ENCODE measurements around the gene GFRA1. TPM values are rescaled to one million over a fixed set of nuclear protein-coding genes. Genes with fewer than 3 reads are reported as not detected.
"Not testable (repeated sequence)": the region's sequence is repeated elsewhere in the genome, so short reads cannot be mapped to it uniquely, and the experiment has no call there.

GFRA1 gene
- total RNA-seq, 1 donor from 2014 or later = 18.5 TPM

DNA sequence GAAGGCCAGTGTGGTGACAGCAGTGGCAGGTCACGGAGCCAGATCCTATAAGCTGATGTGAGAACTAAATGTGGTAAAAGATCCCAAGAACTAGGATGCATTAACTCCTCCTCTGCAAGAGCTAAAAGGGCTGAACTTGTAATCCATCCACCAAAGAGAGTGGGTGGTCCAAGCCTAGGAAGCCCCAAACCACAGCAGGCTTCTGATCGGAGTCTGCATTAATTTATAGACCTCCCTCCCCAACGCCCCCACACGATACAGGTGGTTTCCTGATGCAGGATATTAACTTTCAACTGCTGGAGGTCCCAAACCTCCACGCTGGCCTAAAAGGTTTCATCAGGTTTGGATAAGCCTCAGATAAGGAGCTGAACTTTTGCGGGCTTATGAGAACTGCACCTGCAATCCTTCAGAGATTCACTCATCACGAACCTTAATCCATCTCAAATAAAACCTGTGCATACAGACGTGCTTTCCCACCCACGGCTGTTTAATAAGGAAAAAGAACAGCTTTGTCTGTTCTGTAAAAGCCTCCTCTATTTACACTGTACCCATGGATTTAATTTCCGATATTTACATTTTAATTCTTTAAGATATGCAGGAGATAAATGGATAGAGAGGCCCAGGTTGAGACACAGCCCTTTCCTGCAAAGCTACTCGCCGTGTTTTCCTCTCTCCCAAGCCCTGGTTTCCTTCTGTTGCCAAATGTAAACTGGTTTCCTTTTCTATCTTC, 74.9 kb downstream of the GFRA1 start:
- DNase-seq (ENCODE audit: low read depth in 2 of 2) = no peak

- DNase-seq (ENCODE audit: low read depth in 2 of 2) = no peak
These were observed 77.4 kb downstream of the GFRA1 start for GRCh38 chr10:116195583-116195982.

DNA sequence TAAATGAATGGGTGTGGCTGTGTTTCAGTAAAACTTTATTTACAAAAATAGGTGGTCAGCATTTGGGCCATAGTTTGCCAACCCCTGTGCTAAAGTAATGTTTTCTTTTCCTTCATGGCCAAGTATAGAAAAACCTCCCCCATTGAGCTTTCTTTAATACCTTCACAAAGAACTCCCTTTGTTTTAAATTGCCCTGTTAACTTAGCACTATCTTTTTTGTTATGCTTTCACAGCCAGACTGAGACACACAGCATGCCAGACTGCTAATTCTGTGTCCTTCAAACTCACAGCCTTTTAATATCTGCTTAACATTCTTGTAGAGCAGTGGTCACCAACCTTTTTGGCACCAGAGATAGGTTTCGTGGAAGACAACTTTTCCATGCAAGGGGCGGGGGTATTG, 78.0 kb downstream of the GFRA1 start:
- DNase-seq (ENCODE audit: low read depth in 2 of 2) = no peak

- no peak for DNase-seq (ENCODE audit: low read depth in 2 of 2)
These were observed 78.9 kb downstream of the GFRA1 start for GRCh38 chr10:116194061-116194460.

GRCh38 chr10:116190883-116191282, 82.1 kb downstream of the GFRA1 start:
- no peak for DNase-seq (ENCODE audit: low read depth in 2 of 2)

- DNase-seq (ENCODE audit: low read depth in 2 of 2) = no peak
These were observed 86.7 kb downstream of the GFRA1 start for GRCh38 chr10:116186273-116186672.

- DNase-seq (ENCODE audit: low read depth in 2 of 2) = no peak
These were observed 87.7 kb downstream of the GFRA1 start for GRCh38 chr10:116185199-116185867.

DNA sequence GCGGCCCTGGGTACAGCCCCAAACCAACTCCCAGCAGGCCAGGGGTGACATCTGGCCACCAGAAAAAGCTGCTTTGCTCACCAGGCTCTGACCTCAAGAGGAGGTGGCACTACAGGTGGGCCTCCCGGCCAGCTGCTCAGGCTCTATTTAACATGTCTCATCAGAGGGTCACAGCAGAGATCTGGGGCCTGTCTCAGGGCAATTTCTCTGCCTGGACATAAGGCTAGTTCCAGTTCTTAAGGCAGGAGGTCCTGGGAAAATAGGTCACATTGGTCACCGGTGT, 88.6 kb downstream of the GFRA1 start:
- no peak for DNase-seq (ENCODE audit: low read depth in 2 of 2)

DNA sequence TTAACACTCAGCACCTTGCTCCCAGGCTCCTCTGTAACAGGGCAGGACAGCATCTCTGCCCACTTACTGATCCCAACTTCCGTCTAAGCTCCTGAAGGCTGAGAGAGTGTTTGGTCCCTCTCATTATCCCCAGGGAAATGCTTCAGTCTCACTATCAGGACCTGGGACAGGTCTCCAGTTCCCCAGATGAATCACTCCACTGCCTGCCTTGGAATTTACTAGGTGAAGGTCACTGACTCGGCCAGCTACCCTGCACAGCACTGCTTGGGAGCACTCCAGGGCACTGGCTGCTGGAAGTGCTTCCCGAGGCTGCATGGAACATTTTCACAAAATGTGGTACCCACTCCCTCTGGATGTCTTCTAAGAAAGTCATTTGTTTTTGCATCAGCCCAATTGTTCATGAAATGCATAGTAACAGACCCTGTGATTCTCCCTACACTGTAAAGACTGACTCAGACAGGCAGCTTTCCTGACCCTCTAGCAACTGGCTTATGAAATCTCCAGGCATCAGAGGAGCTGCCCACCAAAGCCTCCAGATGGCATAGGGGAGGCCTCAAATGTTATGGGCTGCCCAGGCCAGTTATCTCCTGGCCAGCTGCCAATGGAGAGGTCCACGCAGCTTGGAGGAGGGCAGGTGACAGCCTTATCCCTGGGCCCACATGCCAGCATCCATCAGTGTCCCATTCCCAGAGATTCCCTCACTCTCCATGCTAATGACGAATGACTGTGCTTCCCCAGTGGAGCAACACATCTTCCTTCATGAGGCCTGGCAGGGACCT, 89.1 kb downstream of the GFRA1 start:
- peak in 1 of 2 donors; percentile 4 for DNase-seq (ENCODE audit: low read depth in 2 of 2)

GRCh38 chr10:116182426-116182825, 90.6 kb downstream of the GFRA1 start:
- DNase-seq (ENCODE audit: low read depth in 2 of 2) = no peak

DNA sequence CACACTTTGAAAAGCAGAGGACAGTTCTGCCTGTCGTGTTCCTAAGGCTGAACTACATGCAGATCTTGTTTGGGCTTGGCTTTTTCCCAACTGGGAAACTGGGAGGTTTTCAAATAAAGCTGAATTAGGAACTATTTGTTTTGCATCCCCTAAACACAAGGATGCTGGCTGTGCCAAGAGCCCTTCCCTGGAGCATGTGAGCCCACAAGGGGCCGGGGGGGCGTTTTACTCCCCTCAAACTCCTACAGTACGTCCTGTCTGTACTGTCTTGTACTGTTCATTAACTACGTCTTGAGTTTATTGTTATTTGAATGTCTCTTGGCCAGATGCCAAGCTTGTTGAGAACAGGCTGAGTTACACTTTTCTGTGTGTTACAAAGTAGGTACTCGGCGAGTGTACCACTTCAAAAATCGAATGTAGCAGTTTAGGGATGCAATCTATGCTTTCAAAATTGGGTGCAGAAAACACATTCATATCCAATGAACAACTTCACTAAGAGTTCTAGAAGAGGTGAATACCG, 94.9 kb downstream of the GFRA1 start:
- no peak for DNase-seq (ENCODE audit: low read depth in 2 of 2)

DNA sequence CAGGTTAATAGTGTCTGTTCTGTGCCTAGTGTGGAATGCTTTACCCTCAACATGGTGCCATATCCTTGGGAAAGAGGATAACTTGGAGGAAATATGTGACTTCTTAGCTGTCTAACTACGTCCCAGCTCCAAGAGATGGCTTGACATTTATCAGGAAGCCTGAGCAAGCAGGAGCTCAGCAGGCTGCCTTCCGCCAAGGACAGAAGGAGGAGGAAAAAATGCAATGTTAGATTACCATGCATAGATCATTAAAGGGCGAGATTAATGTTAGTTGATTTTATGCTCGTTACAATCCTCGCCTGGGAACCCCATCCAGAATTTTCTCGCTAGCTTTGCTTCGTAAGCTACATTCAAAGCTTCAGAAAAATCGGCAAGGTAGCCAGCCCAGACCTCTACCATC, 97.8 kb downstream of the GFRA1 start:
- no peak for DNase-seq (ENCODE audit: low read depth in 2 of 2)

GRCh38 chr10:116171505-116171904, 101.5 kb downstream of the GFRA1 start:
- no peak for DNase-seq (ENCODE audit: low read depth in 2 of 2)

- DNase-seq (ENCODE audit: low read depth in 2 of 2) = no peak
These were observed 102.2 kb downstream of the GFRA1 start for GRCh38 chr10:116170815-116171250.

DNA sequence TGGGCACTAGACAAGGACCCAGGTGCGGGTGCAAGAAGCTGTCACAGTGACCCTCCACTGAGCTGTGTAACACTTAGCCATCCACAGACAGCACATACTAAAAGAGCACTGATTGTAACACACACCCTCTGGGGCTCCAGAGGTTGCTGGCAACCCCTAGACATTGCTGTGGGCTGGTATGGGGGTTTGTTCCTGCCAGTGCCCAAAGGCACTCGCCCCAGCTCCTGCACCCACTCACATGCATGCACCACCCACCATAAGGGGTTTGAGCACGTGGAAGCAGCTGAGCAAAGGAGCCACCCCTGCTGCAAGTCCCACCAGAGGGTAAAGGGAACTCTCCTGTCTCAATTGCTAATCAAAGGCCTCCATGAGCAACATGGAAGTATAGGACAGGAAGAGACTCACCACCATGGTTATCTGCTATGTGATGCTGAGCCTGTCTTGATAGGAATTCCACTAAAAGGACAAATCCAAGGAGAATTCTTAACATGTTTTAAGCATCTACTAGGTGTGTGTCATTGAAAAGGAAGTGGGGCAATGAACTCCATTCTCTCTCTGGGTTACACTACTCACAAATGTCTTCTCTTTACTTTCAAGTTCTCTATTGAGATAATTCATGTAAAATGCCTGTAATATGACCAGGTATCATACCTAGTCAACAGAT, 103.1 kb downstream of the GFRA1 start:
- no peak for DNase-seq (ENCODE audit: low read depth in 2 of 2)

DNA sequence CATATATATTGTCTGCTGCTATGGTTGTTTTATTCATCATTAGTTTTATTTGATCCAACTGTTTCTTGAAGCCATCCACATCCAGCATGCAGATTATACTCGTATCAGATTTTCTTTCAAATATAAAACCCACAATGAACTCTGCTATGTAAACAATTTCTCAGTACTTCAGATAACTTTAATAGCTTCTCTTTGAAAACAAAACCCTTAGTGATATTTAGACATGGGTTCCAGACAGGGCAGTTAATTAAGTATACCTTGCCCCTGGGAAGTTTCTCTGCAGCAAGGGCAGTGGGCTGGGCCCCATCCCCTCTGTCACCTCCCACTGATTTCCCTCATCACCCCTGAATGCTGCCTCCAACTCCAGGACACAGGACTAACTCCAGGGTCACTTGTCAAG, 104.3 kb downstream of the GFRA1 start:
- DNase-seq (ENCODE audit: low read depth in 2 of 2) = no peak

- DNase-seq (ENCODE audit: low read depth in 2 of 2) = no peak
These were observed 104.7 kb downstream of the GFRA1 start for GRCh38 chr10:116168329-116168728.

DNA sequence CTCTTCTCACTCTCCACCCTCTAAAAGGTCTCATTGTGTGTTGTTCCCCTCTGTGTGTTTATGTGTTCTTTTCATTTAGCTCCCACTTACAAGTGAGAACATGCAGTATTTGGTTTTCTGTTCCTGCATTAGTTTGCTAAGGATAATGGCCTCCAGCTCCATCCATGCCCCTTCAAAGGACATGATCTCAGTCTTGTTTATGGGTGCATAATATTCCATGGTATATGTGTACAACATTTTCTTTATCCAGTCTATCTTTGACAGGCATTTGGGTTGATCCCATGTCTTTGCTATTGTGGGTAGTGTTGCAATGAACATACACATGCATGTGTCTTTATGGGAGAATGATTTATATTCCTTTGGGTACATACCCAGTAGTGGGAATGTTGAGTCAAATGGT, 107.1 kb downstream of the GFRA1 start:
- not testable (repeated sequence) for DNase-seq (ENCODE audit: low read depth in 2 of 2)

DNA sequence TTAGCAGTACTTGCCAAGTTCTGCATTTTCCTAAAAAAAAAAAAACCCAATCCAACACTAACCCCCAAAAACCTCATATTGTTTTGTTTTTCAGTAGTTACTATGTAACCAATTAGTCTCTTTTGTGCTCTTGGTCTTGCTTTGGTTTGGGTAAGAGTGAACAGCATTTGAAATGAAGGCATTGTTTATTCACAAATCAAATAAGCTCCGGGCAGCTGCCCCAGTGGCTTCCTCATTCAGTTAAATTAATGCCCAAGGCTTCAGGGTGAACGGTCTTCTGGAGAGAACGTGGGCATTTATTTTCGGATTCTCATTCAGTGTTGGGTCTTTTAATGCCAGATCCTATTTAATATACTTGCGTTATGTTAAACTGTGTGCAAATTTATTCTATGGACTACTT, 108.7 kb downstream of the GFRA1 start:
- no peak for DNase-seq (ENCODE audit: low read depth in 2 of 2)

DNA sequence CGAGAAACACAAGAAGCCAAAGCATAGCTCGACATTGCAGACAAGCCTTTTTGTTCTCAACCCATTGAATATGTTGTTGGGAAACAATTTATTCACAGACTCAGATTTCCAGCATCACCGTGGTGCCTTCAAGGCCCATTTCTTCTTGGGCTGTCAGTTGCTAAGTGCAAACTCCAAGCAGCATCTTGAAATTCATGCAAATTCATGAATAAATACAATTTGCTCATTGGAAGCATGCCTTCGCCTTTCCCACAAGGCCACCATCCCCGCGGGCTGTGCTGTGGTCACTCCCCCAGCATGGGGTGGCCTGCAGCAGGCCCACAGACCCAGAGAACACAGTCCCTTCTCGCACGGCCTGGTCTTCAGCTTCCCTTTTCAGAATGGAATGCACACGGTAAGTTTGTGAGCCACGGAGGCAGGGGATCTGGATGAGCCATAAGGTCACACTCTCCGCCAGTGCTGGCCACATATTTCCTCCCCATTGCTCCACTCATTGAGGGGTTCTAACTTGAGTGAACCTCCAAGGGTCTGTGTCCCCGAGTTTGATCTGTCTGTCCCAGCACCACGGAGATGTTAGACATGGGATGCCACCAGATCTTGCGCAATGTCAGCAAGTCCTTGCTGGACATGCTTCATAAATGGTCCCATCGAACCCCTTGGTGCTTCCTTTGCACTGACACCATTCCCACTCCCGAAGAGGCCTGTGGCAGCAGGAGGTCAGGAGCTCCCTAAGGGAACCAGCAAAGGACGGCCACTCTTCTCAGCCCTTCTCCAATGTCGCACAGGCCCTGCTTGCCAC, 109.5 kb downstream of the GFRA1 start:
- no peak for DNase-seq (ENCODE audit: low read depth in 2 of 2)

DNA sequence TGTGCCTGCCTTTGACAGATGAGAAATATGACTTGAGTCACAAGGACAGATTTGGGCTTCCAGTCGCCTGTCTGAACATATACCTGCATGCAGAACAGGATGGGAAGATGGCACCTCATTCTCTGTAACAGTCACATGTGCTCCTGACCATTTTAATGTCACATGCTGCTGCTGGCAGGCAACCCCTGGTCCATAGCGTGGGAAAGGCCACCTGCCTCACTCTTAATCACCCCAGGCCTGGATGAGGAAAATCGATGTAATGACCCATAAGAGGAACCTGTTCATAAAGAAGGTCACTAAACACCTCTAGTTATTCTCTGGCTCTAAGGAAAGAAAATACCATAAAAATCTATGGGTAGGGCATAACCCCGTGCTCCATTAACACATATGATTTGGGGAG, 110.2 kb downstream of the GFRA1 start:
- no peak for DNase-seq (ENCODE audit: low read depth in 2 of 2)

All from lung microvascular endothelial cell (primary cell).